ENCODE data around the gene OLIG1. TPM values are rescaled to one million over a fixed set of nuclear protein-coding genes. Genes with fewer than 3 reads are reported as not detected.

OLIG1 gene
- total RNA-seq, 2 experiments from 2014 or later, result not detected

GRCh38 chr21:33075128-33075527 lies 5.2 kb downstream of the OLIG1 start:
- no peaks in the 10 kb centered on the region for H3K36me3 ChIP-seq (ENCODE audit: insufficient read depth, low read length)
- no peaks in the 10 kb centered on the region for H3K79me2 ChIP-seq (ENCODE audit: insufficient read depth, low read depth, low read length)
- intact Hi-C loops (cut with micrococcal nuclease; ENCODE audit: unreplicated experiment), result no loop called here
- BruUV-seq (replicated peaks), result no TSS peak
- DNase-seq (ENCODE audit: low spot score), result no peak
- ChIA-PET CTCF (ENCODE audit: unreplicated experiment) (interaction anchor here (0.6 kb wide), 1 partner anchor 117 kb away, joined by 10 read pairs; no protein-coding TSS in a partner anchor), POLR2A (interaction anchor here (0.6 kb wide), 2 partner anchors 748 to 1105 kb away, joined by 4 to 5 read pairs; no protein-coding TSS in a partner anchor)
- no peaks in the 10 kb centered on the region for H3K9me3 ChIP-seq (ENCODE audit: low read length)
- H2AFZ ChIP-seq (ENCODE audit: low read length), result no peak overlapping the region
- no peaks in the 10 kb centered on the region for H3K4me1 ChIP-seq (ENCODE audit: insufficient read depth, low read length, poor library complexity, severe bottlenecking)
- H3K27ac ChIP-seq (ENCODE audit: low read depth, low read length, poor library complexity, severe bottlenecking), result no peak overlapping the region
- no peaks in the 10 kb centered on the region for H4K20me1 ChIP-seq (ENCODE audit: insufficient read depth, low read length)
- H3K4me2 ChIP-seq (ENCODE audit: low read length), result no peak overlapping the region
- TF ChIP-seq, protein P1, sequence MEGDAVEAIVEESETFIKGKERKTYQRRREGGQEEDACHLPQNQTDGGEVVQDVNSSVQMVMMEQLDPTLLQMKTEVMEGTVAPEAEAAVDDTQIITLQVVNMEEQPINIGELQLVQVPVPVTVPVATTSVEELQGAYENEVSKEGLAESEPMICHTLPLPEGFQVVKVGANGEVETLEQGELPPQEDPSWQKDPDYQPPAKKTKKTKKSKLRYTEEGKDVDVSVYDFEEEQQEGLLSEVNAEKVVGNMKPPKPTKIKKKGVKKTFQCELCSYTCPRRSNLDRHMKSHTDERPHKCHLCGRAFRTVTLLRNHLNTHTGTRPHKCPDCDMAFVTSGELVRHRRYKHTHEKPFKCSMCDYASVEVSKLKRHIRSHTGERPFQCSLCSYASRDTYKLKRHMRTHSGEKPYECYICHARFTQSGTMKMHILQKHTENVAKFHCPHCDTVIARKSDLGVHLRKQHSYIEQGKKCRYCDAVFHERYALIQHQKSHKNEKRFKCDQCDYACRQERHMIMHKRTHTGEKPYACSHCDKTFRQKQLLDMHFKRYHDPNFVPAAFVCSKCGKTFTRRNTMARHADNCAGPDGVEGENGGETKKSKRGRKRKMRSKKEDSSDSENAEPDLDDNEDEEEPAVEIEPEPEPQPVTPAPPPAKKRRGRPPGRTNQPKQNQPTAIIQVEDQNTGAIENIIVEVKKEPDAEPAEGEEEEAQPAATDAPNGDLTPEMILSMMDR (conservative IDR thresholded peaks at IDR 0.05; ENCODE audit: low read length), result no peak
- TF ChIP-seq EZH2phosphoT487 (IDR thresholded peaks at IDR 0.05; ENCODE audit: borderline replicate concordance, low read depth, low read length), result no peak
- H3K9me2 ChIP-seq (ENCODE audit: insufficient read depth, low read length), result no peaks in the 10 kb centered on the region
- H3K4me3 ChIP-seq (ENCODE audit: low read depth, low read length, poor library complexity, severe bottlenecking), result no peak overlapping the region

GRCh38 chr21:33075596-33076195 lies 5.8 kb downstream of the OLIG1 start:
- Histone ChIP-seq H3K4me1 (ENCODE audit: insufficient read depth, low read length, poor library complexity, severe bottlenecking) (no peaks in the 10 kb centered on the region), H3K9me3 (ENCODE audit: low read length) (no peaks in the 10 kb centered on the region), H3K27ac (ENCODE audit: low read depth, low read length, poor library complexity, severe bottlenecking) (no peak overlapping the region), H3K4me2 (ENCODE audit: low read length) (no peak overlapping the region), H4K20me1 (ENCODE audit: insufficient read depth, low read length) (no peaks in the 10 kb centered on the region), H3K79me2 (ENCODE audit: insufficient read depth, low read depth, low read length) (no peaks in the 10 kb centered on the region), H3K4me3 (ENCODE audit: low read depth, low read length, poor library complexity, severe bottlenecking) (no peak overlapping the region), H3K9me2 (ENCODE audit: insufficient read depth, low read length) (no peaks in the 10 kb centered on the region), H2AFZ (ENCODE audit: low read length) (no peak overlapping the region), H3K36me3 (ENCODE audit: insufficient read depth, low read length) (no peaks in the 10 kb centered on the region)
- no peak for DNase-seq (ENCODE audit: low spot score)
- ChIA-PET CTCF (ENCODE audit: unreplicated experiment) (no interaction called here), POLR2A (no interaction called here)
- no TSS peak for BruUV-seq (replicated peaks)
- intact Hi-C loops (cut with micrococcal nuclease; ENCODE audit: unreplicated experiment), result no loop called here
- TF ChIP-seq, protein P1 (conservative IDR thresholded peaks at IDR 0.05; ENCODE audit: low read length), result no peak
- TF ChIP-seq EZH2phosphoT487 (IDR thresholded peaks at IDR 0.05; ENCODE audit: borderline replicate concordance, low read depth, low read length), result no peak

- no peaks in the 10 kb centered on the region for H4K20me1 ChIP-seq (ENCODE audit: insufficient read depth, low read length)
- H3K9me2 ChIP-seq (ENCODE audit: insufficient read depth, low read length), result no peaks in the 10 kb centered on the region
- no peaks in the 10 kb centered on the region for H3K4me1 ChIP-seq (ENCODE audit: insufficient read depth, low read length, poor library complexity, severe bottlenecking)
- no peaks in the 10 kb centered on the region for H3K79me2 ChIP-seq (ENCODE audit: insufficient read depth, low read depth, low read length)
- no peak for DNase-seq (ENCODE audit: low spot score)
- no peaks in the 10 kb centered on the region for H3K9me3 ChIP-seq (ENCODE audit: low read length)
- intact Hi-C loops (cut with micrococcal nuclease; ENCODE audit: unreplicated experiment), result no loop called here
- H3K36me3 ChIP-seq (ENCODE audit: insufficient read depth, low read length), result no peaks in the 10 kb centered on the region
- POLR2A ChIA-PET, result interaction anchor here (0.6 kb wide), 1 partner anchor 210 kb away, joined by 3 read pairs; no protein-coding TSS in a partner anchor
- H3K27ac ChIP-seq (ENCODE audit: low read depth, low read length, poor library complexity, severe bottlenecking), result no peak overlapping the region
- CTCF ChIA-PET (ENCODE audit: unreplicated experiment), result no interaction called here
- TF ChIP-seq EZH2phosphoT487 (IDR thresholded peaks at IDR 0.05; ENCODE audit: borderline replicate concordance, low read depth, low read length), result no peak
- TF ChIP-seq, protein P1 (conservative IDR thresholded peaks at IDR 0.05; ENCODE audit: low read length), result no peak
- H3K4me2 ChIP-seq (ENCODE audit: low read length), result no peak overlapping the region
- no peak overlapping the region for H3K4me3 ChIP-seq (ENCODE audit: low read depth, low read length, poor library complexity, severe bottlenecking)
- no peak overlapping the region for H2AFZ ChIP-seq (ENCODE audit: low read length)
- BruUV-seq (replicated peaks), result no TSS peak
Observed at GRCh38 chr21:33076600-33077329, 6.8 kb downstream of the OLIG1 start.

All from OCI-LY7 (cell line).